Stimulated activated CD4-positive, alpha-beta T cell treated with anti-CD3 and anti-CD28 coated beads, Interleukin-4, amount 100 ng/mL, for 24 hours (primary cell): ENCODE data around the gene RPL35A.
"Not testable (repeated sequence)": the region's sequence is repeated elsewhere in the genome, so short reads cannot be mapped to it uniquely, and the experiment has no call there.

ENCODE experiments used
- DNase-seq: peaks from one replicate; pipeline ENCODE4 v3.0.0-alpha.2; 2020

Gene RPL35A

GRCh38 chr3:197949778-197950676 lies at the start of gene RPL35A:
TSS of gene RPL35A (plus strand) at chr3:197950190. CDS start at chr3:197950968, 778 bp downstream.
- DNase-seq, result peak; percentile 87

DNA sequence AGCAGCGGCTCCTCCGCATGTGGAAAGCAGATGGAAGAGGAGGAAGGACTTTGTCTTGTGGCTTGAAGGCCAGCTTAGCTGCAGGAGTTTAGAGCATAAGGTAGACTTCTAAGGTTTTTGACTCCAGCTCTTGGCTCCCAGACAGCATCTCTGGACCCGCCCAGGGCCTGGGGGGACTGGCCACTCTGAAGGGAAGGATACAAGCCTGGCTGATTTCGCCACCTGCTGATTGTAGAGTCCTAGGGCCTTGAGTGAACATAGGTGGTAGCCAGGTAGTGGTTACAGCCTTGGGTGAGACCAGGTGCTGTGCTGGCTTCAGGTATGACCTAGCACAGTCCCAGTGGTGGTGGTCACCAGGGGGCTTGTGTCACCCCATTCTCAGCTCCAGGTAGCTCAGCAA lies 48.4 kb upstream of the RPL35A start:
- DNase-seq, result no peak

DNA sequence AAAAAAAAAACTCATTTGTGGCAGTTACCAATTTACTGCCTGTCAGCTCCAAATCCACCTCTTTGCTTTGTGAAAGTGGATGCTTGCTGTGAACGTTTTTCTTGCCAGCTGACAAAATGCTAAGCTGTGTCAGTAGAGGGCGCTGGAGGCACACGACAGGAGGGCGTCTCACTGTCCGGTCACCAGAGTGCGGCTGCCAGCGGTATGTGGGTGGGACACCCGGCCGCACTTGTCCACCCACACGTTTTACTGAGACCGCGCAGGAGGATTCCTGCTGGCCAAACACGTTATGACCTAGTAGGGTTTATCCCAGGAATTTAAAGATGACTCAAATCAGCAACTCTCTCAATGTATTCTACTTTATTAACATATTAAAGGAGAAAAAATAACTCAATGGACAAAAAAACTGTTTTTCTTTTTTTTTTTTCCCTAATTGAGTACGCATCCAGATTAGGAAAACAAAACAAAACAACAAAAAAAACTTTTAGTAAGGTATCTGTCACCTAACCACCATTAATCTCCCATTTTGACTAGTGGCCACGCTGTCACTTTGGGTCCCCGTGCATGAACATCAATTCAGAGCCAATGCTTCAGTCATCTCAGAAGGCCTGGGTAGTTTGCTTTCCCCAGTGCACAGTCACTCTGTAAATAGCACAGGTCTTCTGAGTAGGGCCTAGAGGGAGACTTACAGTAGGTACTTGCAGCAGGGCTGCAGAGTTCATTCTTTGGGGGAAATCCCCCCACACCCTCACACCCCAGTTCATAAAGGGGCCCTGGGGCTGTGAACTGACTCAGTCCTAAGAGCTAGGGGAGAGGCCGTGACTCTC lies 43.8 kb upstream of the RPL35A start:
- peak; percentile 86 for DNase-seq

DNA sequence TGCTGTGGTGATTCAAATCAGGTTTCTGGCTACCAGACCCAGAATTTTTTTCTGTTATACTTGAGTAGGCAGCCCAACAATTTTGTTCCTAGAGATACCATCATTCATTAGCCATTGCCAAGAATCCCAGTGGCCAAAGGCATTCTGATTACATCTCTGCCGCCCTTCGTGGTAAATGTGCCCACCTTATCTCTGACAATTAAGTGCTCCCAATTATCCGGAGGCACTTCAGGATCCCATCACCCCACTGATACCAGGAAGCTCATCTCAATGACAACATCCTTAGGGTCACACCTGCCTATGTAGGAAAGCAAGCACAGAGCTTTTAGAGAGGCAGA lies 43.2 kb upstream of the RPL35A start:
- DNase-seq, result no peak

GRCh38 chr3:197907196-197907595 lies 42.8 kb upstream of the RPL35A start:
- no peak for DNase-seq

GRCh38 chr3:197908550-197908949 lies 41.4 kb upstream of the RPL35A start:
- not testable (repeated sequence) for DNase-seq

DNA sequence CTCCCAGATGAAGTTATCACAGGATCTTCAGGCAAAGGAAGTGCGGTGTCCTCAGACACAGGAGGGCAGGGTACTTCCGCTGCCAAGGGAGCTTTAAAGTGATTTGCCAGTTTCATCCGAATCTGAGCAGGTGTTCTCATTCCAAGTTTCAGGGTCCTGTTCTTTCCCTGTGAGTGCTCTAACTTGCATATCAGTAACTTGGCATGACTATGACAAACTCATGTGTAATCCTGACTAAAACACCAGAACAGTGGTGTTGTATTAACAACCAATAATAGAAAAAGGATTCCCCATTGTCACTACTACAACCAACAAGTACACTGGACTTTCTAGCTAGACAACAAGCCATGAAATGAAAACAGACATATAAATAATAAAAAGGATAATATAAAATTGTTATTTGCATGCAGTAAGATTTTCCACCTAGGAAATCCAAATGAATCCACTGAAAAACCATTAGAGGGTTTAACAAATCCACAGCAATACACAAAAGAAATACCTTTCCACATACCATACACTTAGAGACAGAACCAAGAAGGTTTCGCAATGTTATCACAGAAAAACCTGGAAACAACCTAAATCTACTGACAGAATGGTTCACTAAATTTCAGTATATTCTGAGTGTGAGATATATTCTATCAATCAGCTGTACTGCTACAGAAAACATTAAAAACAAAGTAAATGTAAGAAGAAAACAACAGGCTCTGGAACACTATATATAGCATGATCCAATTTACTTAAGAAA lies 40.9 kb upstream of the RPL35A start:
- DNase-seq, result no peak

DNA sequence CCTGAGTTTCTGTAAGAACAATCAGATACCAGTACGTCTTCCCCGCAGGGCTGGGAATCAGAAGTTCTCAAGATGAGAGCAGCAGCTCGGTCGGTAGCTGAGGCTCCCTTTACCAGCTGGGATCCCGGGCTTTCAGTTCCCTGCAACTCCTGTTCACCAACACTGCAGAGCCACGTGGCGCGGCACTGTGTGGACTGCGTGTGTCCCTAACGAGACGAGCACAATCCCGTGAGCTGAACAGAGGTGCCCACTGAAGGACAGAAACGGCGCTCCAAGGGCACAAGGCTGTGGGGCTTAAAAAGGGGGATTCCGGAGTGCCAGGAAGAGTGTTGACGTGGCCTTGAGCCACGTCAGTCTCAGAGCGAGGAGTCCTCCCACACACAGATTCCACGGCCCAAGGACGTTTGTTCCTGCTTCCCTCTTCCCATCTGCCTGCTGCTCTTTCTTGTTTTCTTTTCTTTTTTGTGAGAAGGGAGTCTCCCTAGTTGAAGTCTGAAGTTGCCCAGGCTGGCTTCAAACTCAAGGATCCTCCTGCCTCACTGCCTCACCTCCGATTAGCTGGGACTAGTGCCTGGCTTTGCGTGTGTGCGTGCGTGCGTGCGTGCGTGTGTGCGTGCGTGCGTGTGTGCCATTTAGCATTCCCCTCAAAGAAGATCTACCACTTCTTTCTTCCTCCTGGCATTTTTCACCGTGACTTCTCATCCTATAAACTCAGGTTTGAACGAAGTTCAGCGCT lies 37.1 kb upstream of the RPL35A start:
- DNase-seq, result no peak

- no peak for DNase-seq
Observed at GRCh38 chr3:197913641-197914380, 36.2 kb upstream of the RPL35A start.

- DNase-seq, result not testable (repeated sequence)
Observed at GRCh38 chr3:197921429-197922275, 28.3 kb upstream of the RPL35A start.

DNA sequence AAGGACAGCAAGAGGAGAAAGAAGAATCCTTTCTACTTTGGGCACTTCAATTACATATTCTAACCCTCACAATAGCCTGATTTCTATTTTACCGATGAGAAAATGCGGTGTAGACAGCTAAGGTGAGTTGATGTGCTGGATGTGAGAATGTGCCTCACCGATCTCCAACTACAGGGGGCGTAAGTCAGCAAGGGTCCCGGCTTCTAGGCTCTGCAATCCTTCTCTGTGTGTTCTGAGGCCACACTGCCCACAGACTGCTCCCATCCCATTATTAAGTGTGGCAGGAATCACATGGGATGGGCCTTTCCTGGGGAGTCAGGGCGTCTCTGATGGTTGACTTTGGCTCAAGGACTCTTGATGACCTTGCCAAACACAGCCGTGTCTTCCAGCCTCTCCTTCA lies 23.6 kb upstream of the RPL35A start:
- no peak for DNase-seq

DNA sequence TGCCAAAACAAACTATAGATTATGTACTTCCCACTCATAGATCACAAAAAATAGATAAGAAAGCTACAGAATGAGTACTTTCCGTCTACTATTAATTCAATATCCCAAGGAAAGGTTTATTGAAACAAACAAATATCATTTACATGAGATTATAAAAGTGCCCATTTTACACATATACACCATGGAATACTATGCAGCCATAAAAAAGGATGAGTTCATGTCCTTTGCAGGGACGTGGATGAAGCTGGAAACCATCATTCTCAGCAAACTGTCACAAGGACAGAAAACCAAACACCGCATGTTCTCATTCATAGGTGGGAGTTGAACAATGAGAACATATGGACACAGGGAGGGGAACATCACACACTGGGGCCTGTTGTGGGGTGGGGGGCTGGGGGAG lies 22.4 kb upstream of the RPL35A start:
- not testable (repeated sequence) for DNase-seq

DNA sequence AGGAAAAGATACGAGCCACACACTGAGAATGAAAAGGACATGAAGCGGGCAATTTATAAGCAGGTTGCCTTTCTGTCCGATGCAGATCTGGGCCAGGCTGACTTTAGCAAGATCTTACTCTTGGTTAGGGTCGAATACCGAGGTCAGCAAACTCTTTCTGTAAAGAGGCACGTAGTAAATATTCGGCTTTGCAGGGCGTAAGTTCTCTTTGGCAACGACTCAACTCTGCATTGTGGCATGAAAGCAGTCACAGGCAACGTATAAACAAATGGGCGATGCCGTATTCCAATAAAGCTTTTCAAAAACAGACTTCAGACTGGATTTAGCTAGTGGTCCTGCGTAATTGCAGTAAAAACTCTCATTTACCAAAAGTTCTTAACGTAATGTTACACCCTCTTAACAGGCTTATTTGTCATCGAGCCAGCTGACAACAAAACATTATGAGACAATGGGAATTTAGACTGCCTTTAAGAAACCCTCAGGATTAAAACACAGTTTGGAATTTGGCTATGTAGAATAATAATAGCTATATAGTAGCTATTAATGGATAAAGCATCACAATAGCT lies 13.1 kb upstream of the RPL35A start:
- DNase-seq, result no peak

DNA sequence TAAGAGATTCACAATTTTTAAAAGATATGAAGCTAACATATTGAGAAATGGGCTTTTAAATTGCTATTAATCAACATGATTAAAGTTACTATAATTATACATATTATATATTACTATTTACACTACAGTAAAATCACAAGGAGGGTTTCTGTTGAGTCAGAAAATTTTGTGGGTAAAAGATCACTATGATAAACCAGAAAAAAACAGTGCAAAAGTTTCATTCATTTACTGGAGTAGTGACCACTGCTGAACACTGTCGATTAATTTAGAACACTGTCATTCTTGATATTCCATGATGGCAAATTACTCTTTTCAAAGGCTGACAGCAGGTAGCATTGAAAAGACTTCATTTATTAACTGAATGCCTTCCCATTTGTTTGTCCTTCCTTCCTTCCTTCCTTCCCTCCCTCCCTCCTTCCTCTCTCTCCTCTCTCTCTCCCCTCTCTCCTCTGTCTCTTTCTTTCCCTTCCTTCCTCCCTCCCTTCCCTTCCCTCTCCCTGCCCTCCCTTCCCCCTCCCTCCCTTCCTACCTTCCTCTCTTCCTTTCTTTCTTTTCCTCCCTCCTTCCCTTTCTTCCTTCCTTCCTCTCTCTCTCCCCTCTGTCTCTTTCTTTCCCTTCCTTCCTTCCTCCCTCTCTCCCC lies 9.1 kb upstream of the RPL35A start:
- DNase-seq, result no peak

DNA sequence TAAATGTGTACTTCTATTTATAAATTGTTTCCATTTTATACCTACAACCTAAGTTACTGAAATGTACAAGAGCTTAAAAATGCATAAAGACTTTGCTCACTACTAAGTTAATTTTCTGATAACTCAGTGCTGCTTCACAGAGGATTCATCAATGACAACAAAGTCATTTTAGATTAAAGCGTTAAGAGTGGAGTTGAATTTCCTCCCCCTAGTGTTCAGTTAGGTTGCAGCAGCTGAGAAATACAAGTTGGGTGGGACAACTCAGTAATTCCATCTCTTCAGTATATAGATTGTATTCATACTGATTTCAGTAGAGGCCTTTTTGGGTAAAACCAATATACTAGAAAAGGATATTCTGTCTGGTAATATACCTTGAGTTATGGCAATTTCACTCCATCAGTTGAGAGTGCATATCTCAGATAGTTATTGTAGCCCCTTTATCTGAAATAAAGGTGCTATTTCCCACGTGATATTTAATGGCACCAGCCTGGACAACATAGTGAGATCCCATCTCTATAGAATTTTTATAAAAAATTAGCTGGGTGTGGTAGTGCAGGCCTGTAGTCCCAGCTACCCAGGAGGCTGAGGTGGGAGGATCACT lies 6.9 kb upstream of the RPL35A start:
- DNase-seq, result peak; percentile 48

DNA sequence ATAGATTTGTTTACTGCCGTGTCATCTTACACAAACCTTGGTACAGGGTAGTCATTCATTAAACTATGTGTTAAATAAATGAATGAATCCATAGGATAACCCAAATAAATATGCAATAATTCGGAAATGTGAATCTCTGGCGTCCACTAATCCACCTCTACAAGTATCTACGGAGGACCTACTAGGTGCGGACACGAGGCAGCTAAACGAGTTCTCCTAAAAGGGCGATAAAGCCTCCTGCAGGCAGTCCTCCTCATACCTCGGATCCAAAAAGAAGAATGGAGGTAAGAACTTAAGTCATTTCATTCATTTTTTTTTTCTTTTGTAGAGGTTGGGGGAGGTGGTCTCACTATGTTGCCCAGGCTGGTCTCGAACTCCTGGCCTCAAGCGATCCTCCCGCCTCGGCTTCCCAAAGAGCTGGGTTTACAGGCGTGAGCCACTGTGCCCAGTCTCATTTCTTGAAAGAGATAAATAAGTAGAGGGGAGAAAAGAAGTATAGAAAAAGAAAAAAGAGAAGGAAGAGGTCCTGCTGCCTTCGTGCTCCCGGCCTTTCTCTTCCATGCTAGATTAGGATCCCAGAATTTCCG lies 706 bp upstream of the RPL35A start:
- DNase-seq, result no peak

GRCh38 chr3:197950677-197951061 lies 679 bp downstream of the RPL35A start:
- DNase-seq, result no peak

DNA sequence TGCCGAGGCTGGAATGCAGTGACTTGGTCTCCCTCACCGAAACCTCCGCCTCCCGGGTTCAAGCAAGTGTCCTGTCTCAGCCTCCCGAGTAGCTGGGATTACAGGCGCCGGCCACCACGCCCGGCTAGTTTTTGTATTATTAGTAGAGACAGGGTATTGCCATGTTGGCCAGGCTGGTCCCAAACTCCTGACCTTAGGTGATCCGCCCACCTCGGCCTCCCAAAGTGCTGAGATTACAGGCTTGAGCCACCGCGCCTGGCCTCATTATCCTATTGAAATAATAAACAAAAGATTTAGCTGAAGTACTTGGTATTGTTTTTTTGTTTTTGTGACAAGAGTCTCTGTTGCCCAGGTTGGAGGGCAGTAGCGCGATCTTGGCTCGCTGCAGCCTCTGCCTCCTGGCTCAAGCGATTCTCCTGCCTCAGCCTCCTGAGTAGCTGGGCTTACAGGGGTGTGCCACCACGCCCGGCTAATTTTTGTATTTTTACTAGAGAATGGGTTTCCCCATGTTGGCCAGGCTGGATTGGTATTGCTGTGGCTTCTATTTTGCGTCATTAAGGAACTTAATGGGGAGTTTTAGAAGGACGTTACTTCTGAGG lies 1.5 kb downstream of the RPL35A start:
- no peak for DNase-seq

DNA sequence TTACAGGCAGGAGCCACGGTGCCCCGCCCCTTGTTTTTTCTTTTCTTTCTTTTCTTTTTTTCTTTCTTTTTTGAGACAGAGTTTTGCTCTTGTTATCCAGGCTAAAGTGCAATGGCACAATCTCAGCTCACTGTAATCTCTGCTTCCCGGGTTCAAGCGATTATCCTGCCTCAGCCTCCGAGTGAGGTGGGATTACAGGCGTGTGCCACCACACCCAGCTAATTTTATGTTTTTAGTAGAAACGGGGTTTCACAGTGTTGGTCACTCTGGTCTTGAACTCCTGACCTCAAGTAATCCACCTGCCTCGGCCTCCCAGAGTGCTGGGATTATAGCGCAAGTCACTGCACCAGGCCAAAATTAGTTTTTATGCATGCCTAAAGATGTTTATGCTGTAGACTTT lies 2.5 kb downstream of the RPL35A start:
- no peak for DNase-seq
